ENCODE results near the gene STING1. TPM values are rescaled to one million over a fixed set of nuclear protein-coding genes. Genes with fewer than 3 reads are reported as not detected.
A peak's percentile ranks its signal among the peaks of the same experiment; 100 is the strongest.

STING1 gene
- total and polyA plus RNA-seq, 10 of the 15 experiments (the other 5 are each of a cell fraction or from before 2014, with no cell fraction given), result 10.1 to 56.1 (median 41.0) TPM

DNA sequence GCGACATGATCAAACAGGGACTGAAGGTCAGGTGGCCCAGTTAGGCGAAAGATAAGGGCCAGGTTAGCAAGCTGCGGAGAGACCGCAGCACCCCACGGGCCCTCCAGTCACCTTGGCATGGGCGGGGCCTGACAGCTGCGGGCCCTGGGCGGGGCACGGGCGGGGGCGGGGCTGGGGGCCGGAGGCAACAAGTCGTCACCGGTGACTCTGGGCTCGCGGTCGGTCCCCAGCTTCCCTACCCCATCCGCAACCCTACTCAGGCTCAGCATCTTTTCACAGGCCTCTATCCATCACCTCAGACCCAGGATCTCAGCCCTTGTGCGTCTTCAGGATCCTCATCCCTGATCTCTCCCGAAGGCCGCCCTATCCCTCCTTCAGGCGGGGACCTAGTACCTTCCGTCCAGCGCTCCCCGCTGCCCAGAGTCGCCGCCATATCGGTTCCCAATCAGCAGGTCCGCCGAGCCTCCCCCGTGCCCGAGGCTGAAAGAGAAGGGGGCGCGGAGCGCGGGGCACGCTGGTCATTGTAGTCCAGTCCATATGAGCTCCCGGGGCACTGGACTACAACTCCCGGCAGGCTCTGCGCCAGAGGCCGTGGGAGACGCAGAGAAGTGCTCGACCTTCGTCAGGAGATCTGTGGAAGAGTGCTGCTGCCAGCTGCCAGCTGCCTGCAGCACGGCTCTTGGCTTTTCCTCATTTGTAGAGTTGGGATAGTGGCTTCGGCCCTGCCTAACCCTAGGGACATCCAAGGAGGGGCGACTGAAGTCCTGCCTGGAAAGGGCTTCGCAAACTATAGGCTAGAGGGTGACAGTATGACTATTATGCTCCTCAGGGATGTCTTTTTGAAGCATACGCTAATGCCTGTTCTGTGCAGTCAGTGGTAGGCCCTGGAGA, 43.3 kb downstream of the STING1 start, which contains the start of gene DNAJC18 (continued):
- TF ChIP-seq SIX5 (IDR thresholded peaks at IDR 0.05; ENCODE audit: low read depth, low read length, severe bottlenecking) (peak; percentile 85), CREM (IDR thresholded peaks at IDR 0.05; ENCODE audit: low read depth) (peak; percentile 84), MEF2B (IDR thresholded peaks at IDR 0.05; ENCODE audit: partially characterized antibody, poor library complexity, severe bottlenecking) (no peak), ZNF274 (IDR thresholded peaks at IDR 0.05; ENCODE audit: insufficient read depth, insufficient read length) (no peak), ATF3 (IDR thresholded peaks at IDR 0.05; ENCODE audit: borderline replicate concordance, extremely low read depth, low read depth, low read length) (no peak), SMC3 (IDR thresholded peaks at IDR 0.05; ENCODE audit: borderline replicate concordance, low read length) (no peak), NRF1 (conservative IDR thresholded peaks at IDR 0.05; ENCODE audit: low read depth, low read length) (0 out of 2 replicates have a peak, but pooled peaks have one; percentile 3), MTA2 (IDR thresholded peaks at IDR 0.05; ENCODE audit: low read depth) (no peak), CREB1 (IDR thresholded peaks at IDR 0.05; ENCODE audit: low read depth) (peak; percentile 76), STAT3 (IDR thresholded peaks at IDR 0.05; ENCODE audit: low read depth, low read length) (no peak), FOXM1 (IDR thresholded peaks at IDR 0.05; ENCODE audit: low read depth, low read length) (no peak), FOXK2 (IDR thresholded peaks at IDR 0.05) (no peak), ZBTB4 (CRISPR knock-in tag; IDR thresholded peaks at IDR 0.05) (no peak), RB1 (IDR thresholded peaks at IDR 0.05; ENCODE audit: borderline replicate concordance) (peak; percentile 48; the same call in 1 of the 2 replicates), SMAD5 (IDR thresholded peaks at IDR 0.05; ENCODE audit: low read depth) (peak; percentile 64; the same call in 1 of the 2 replicates)
- TF ChIP-seq, protein P1, sequence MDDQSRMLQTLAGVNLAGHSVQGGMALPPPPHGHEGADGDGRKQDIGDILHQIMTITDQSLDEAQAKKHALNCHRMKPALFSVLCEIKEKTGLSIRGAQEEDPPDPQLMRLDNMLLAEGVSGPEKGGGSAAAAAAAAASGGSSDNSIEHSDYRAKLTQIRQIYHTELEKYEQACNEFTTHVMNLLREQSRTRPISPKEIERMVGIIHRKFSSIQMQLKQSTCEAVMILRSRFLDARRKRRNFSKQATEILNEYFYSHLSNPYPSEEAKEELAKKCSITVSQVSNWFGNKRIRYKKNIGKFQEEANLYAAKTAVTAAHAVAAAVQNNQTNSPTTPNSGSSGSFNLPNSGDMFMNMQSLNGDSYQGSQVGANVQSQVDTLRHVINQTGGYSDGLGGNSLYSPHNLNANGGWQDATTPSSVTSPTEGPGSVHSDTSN (IDR thresholded peaks at IDR 0.05; ENCODE audit: insufficient replicate concordance, low read depth, low read length), result no peak
- TF ChIP-seq, protein P2, sequence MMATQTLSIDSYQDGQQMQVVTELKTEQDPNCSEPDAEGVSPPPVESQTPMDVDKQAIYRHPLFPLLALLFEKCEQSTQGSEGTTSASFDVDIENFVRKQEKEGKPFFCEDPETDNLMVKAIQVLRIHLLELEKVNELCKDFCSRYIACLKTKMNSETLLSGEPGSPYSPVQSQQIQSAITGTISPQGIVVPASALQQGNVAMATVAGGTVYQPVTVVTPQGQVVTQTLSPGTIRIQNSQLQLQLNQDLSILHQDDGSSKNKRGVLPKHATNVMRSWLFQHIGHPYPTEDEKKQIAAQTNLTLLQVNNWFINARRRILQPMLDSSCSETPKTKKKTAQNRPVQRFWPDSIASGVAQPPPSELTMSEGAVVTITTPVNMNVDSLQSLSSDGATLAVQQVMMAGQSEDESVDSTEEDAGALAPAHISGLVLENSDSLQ (IDR thresholded peaks at IDR 0.05), result peak; percentile 7; the same call in 1 of the 2 replicates
- TF ChIP-seq, protein P3, sequence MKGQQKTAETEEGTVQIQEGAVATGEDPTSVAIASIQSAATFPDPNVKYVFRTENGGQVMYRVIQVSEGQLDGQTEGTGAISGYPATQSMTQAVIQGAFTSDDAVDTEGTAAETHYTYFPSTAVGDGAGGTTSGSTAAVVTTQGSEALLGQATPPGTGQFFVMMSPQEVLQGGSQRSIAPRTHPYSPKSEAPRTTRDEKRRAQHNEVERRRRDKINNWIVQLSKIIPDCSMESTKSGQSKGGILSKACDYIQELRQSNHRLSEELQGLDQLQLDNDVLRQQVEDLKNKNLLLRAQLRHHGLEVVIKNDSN (IDR thresholded peaks at IDR 0.05; ENCODE audit: borderline replicate concordance, extremely low read length, insufficient read depth, low read depth, low read length), result no peak

Data from GM12878 (cell line).